T-helper 17 cell (primary cell): ENCODE measurements around the gene APLN. TPM values are rescaled to one million over a fixed set of nuclear protein-coding genes. Genes with fewer than 3 reads are reported as not detected.

Experiments used
- ATAC-seq: fragments of 150-1000 bp; cut with Tn5 transposase; 2 replicates; pipeline ENCODE4 v1.10.0; 2021; ENCODE audit warnings: mild to moderate bottlenecking, moderate library complexity
- DNase-seq, 3 donors: peaks; one replicate each; pipeline versions ENCODE4 v3.0.0 to v3.0.0-alpha.2; 2020 to 2021
- H3K9me3 ChIP-seq: one replicate; pipeline ENCODE4 v1.7.0; 2013; ENCODE audit warnings: low read length, mild to moderate bottlenecking; ENCODE audit not compliant: control insufficient read depth, poor library complexity, severe bottlenecking
- H3K27ac Mint-ChIP-seq: one replicate; pipeline ENCODE4 v1.8.0; 2022; ENCODE audit warnings: mild to moderate bottlenecking, moderate library complexity, mixed read lengths
- H3K27me3 Mint-ChIP-seq: one replicate; pipeline ENCODE4 v1.8.0; 2022; ENCODE audit warnings: mixed read lengths
- H3K36me3 Mint-ChIP-seq: one replicate; pipeline ENCODE4 v1.8.0; 2022; ENCODE audit warnings: low read depth, mixed read lengths
- H3K4me1 Mint-ChIP-seq: one replicate; pipeline ENCODE4 v1.8.0; 2022; ENCODE audit warnings: mild to moderate bottlenecking, mixed read lengths
- H3K4me3 Mint-ChIP-seq: one replicate; pipeline ENCODE4 v1.8.0; 2022; ENCODE audit warnings: mild to moderate bottlenecking, moderate library complexity, mixed read lengths
- total RNA-seq, 4 donors: library from RNA in 2 of 4; stranded (reverse) in 2 of 4; gene quantifications; one replicate each; pipeline ENCODE4 v1.2.3 and lab custom pipeline; 2022 to 2026

Gene APLN
- total RNA-seq, 2 donors from 2014 or later = not detected

DNA sequence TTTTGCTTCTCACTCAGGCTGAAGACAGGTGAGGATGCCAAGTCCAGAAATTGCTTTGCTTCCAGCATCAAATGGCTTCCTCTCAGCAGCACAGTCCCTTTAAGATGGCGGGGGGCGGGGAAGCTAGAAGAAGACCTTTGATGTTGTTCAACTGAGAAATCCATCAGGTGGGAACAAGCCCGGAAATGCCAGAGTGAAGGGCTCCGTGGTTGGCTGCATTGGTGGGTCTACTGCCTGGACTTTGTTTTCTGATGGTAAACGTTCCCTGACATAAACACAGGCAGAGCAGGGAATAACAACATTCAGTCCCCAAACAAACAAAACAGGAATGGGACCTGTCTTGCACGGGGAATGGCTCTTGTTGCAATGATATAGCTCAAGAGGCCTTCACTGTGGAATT, 37.3 kb downstream of the APLN start:
- ATAC-seq (no peak), DNase-seq (no peak)
- Mint-ChIP-seq H3K4me1 (peaks cover 7% of the 10 kb centered on the region), H3K36me3 (no peaks in the 10 kb centered on the region), H3K4me3 (no peak overlapping the region), H3K27me3 (no peaks in the 10 kb centered on the region), H3K27ac (no peak overlapping the region)
- H3K9me3 ChIP-seq = no peaks in the 10 kb centered on the region

- DNase-seq (no peak), ATAC-seq (no peak)
- H3K9me3 ChIP-seq = no peaks in the 10 kb centered on the region
- H3K4me3 Mint-ChIP-seq = no peak overlapping the region
- peak overlapping the region; percentile 78 for H3K27ac Mint-ChIP-seq
- H3K4me1 Mint-ChIP-seq = peaks cover 7% of the 10 kb centered on the region
- no peaks in the 10 kb centered on the region for H3K36me3 Mint-ChIP-seq
- no peaks in the 10 kb centered on the region for H3K27me3 Mint-ChIP-seq
Measured at GRCh38 chrX:129614481-129615255, 40.1 kb downstream of the APLN start.

DNA sequence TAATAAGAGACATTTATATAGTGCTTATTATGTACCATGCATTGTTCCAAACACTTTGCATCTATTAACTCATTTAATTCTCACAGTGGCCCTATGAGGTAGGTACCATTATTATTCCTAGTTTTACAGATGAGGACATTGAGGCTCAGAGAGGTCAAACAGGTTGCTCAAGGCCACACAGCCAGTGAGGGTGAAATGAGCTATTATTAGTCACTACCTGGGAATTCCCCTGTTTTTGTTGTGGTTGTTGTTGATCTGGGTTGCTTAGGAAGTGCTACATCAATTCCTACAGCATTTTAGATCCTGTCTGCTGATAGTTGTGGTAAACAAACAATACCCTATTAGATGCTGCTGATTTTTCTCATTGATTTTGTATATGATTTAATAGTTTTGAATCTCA, 41.2 kb downstream of the APLN start:
- Mint-ChIP-seq H3K27me3 (no peaks in the 10 kb centered on the region), H3K4me1 (peaks cover 5% of the 10 kb centered on the region), H3K36me3 (no peaks in the 10 kb centered on the region), H3K27ac (peak overlapping the region; percentile 78), H3K4me3 (no peak overlapping the region)
- H3K9me3 ChIP-seq = no peaks in the 10 kb centered on the region
- DNase-seq (no peak), ATAC-seq (peak; percentile 75)

DNA sequence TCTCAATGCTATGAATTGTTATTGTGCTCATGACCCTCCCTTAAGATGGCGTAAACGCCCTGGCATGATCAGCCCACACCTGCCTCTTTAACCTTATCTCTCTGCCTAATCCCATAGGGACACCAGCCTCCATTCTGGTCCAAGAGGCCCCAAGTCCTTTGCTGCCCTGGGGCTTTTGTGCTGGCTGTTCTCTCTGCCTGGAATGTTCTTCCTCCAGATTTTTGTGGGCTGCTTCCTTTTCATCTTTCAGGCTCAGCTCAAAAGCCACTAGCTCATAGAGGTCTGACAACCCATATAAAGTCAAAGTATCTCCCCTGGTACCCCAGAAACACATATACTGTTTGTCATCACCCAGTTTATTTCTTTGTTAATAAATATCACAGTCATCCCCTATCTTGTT, 42.4 kb downstream of the APLN start:
- Mint-ChIP-seq H3K4me3 (no peak overlapping the region), H3K36me3 (no peaks in the 10 kb centered on the region), H3K27me3 (no peaks in the 10 kb centered on the region), H3K27ac (no peak overlapping the region), H3K4me1 (peaks cover 5% of the 10 kb centered on the region)
- DNase-seq = no peak
- H3K9me3 ChIP-seq = no peaks in the 10 kb centered on the region
- no peak for ATAC-seq

DNA sequence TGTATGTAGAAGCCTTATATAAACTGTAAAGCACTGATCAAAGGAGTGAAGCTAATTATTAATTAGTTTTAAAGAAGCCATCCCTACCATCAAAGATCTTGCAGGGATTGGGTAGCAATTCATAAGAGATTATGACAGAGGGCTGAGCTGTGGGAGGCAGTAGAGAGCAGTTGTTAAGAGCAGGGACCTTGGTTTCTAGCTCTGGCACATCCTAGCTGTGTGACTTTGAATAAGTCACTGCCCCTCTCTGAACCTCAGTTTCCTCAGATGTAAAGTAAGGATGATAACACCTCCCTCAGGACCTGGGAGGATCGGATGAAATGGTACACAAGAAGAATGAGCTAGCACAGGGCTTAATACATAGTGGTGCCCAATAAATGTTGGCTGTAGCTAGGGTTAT, 45.4 kb downstream of the APLN start:
- Mint-ChIP-seq H3K4me1 (peaks cover 11% of the 10 kb centered on the region), H3K36me3 (no peaks in the 10 kb centered on the region), H3K27ac (no peak overlapping the region), H3K27me3 (no peaks in the 10 kb centered on the region), H3K4me3 (no peak overlapping the region)
- ATAC-seq (no peak), DNase-seq (no peak)
- no peaks in the 10 kb centered on the region for H3K9me3 ChIP-seq

DNA sequence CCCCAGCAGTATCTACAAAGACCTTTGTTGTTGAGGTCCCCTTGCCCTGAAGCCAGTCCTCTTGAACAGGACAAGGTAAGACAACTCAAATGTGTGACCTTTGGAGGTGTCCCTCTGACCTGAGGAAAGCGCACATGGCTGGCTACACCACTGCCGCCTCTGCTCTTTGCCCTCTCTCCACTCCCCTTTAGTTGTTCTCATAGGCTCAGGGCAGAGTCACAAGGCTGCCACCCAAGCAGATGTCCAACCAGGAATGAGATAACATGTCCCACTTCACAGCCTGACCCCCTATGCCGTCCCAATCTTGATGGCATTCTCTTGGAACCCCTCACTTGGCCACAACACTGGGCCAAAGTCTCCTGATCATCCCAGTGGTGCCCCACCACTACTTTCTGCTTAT, 46.3 kb downstream of the APLN start:
- Mint-ChIP-seq H3K4me1 (peaks cover 10% of the 10 kb centered on the region), H3K27me3 (no peaks in the 10 kb centered on the region), H3K36me3 (no peaks in the 10 kb centered on the region), H3K27ac (no peak overlapping the region), H3K4me3 (no peak overlapping the region)
- H3K9me3 ChIP-seq = no peaks in the 10 kb centered on the region
- DNase-seq (no peak), ATAC-seq (no peak)

GRCh38 chrX:129606918-129607317, 47.8 kb downstream of the APLN start:
- H3K4me1 Mint-ChIP-seq = peaks cover 10% of the 10 kb centered on the region
- peak overlapping the region; percentile 41 for H3K27ac Mint-ChIP-seq
- H3K27me3 Mint-ChIP-seq = no peaks in the 10 kb centered on the region
- ATAC-seq (peak; percentile 67), DNase-seq (peak; percentile 18 to 33 (median 27))
- H3K4me3 Mint-ChIP-seq = peak overlapping the region; percentile 67
- H3K36me3 Mint-ChIP-seq = no peaks in the 10 kb centered on the region
- no peaks in the 10 kb centered on the region for H3K9me3 ChIP-seq

- DNase-seq = no peak
- Mint-ChIP-seq H3K27ac (no peak overlapping the region), H3K4me1 (peaks cover 8% of the 10 kb centered on the region), H3K36me3 (no peaks in the 10 kb centered on the region), H3K4me3 (no peak overlapping the region), H3K27me3 (no peaks in the 10 kb centered on the region)
- H3K9me3 ChIP-seq = no peaks in the 10 kb centered on the region
- ATAC-seq = peak; percentile 58
Measured at GRCh38 chrX:129600981-129601424, 53.8 kb downstream of the APLN start.

DNA sequence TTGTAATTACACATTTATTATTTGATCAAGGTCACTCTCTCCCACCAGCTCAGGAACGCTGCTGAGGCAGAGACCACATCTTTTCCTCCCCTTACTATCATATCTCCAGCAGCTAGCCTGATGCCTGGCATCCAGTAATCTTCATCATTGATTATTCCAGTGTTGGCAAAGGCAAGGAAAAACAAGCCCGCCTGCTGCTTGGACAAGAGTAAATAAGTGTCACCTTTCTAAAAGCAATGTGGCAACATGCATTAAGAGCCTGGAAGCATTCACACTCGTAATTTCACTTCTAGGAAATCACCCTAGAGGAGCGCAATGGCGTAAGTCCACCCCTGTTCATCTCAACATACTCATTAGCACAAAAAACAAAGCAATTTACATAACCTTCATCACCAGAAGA, 54.8 kb downstream of the APLN start:
- Mint-ChIP-seq H3K27ac (no peak overlapping the region), H3K36me3 (no peaks in the 10 kb centered on the region), H3K4me3 (no peak overlapping the region), H3K27me3 (no peaks in the 10 kb centered on the region), H3K4me1 (peaks cover 5% of the 10 kb centered on the region)
- DNase-seq (no peak), ATAC-seq (no peak)
- H3K9me3 ChIP-seq = no peaks in the 10 kb centered on the region

DNA sequence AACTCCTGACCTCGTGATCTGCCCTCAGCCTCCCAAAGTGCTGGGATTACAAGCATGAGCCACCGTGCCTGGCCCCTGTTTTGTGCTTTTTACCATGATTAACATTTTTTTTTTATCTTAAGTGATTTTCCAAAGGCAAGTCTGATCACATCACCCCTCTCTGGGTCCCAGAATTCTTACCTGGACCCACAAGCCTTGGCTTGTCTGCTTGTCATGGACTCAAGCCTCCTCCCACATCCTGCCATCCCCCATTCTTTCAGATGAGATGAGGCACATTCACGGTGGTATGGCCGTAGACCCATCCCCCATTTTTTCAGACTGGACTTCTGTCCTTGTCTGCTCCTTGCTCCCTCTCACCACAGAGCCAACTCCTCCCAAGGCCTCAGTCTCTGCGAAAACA, 55.3 kb downstream of the APLN start:
- Mint-ChIP-seq H3K4me1 (peaks cover 5% of the 10 kb centered on the region), H3K4me3 (no peak overlapping the region), H3K27ac (no peak overlapping the region), H3K36me3 (no peaks in the 10 kb centered on the region), H3K27me3 (no peaks in the 10 kb centered on the region)
- no peak for ATAC-seq
- no peak for DNase-seq
- no peaks in the 10 kb centered on the region for H3K9me3 ChIP-seq

GRCh38 chrX:129597905-129598304, 56.9 kb downstream of the APLN start:
- no peak overlapping the region for H3K4me3 Mint-ChIP-seq
- no peaks in the 10 kb centered on the region for H3K27me3 Mint-ChIP-seq
- no peaks in the 10 kb centered on the region for H3K36me3 Mint-ChIP-seq
- H3K27ac Mint-ChIP-seq = no peak overlapping the region
- DNase-seq (no peak), ATAC-seq (no peak)
- peaks cover 3% of the 10 kb centered on the region for H3K4me1 Mint-ChIP-seq
- no peaks in the 10 kb centered on the region for H3K9me3 ChIP-seq

DNA sequence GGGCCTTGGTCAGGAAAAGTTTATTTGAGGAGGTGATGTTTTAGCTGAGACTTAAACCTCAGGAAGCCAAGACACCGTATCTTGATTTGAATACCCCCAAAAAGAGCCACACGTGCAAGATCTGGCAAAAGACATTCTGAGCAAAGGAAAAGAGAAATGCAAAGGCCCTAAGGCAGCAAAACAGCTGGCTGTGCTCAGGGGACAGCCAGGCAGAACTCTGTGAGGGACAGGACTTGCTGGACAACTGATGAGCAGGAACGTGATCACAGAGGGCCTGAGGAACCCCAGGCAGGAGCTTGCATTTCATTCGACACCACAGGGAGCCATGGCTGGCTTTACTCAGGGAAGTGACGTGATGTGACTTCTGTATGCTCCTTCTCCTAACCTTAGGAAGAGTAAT, 58.7 kb downstream of the APLN start:
- Mint-ChIP-seq H3K27me3 (no peaks in the 10 kb centered on the region), H3K36me3 (no peaks in the 10 kb centered on the region), H3K27ac (no peak overlapping the region), H3K4me3 (no peak overlapping the region), H3K4me1 (no peaks in the 10 kb centered on the region)
- ATAC-seq (no peak), DNase-seq (no peak)
- no peaks in the 10 kb centered on the region for H3K9me3 ChIP-seq
